Subcutaneous adipose tissue (tissue), 4 donors: ENCODE measurements around the gene AFDN. TPM values are rescaled to one million over a fixed set of nuclear protein-coding genes. Genes with fewer than 3 reads are reported as not detected.

Source experiments
- total RNA-seq, 4 donors: library from RNA; depleted of rRNA; stranded (reverse); fragments of >200 nt; gene quantifications; one replicate each; pipeline ENCODE4 v1.1.0, GENCODE V29; 2016
- TF ChIP-seq, protein P1 (sequence below): fragments of 450-650 bp; IDR thresholded peaks from one replicate; pipeline ENCODE4 v1.5.1; 2016; ENCODE audit warnings: low read depth, mild to moderate bottlenecking, control low read depth, antibody characterized with exemption, moderate library complexity

Gene AFDN
- total RNA-seq, 4 donors from 2014 or later: 51.5 to 126 (median 88.1) TPM

DNA sequence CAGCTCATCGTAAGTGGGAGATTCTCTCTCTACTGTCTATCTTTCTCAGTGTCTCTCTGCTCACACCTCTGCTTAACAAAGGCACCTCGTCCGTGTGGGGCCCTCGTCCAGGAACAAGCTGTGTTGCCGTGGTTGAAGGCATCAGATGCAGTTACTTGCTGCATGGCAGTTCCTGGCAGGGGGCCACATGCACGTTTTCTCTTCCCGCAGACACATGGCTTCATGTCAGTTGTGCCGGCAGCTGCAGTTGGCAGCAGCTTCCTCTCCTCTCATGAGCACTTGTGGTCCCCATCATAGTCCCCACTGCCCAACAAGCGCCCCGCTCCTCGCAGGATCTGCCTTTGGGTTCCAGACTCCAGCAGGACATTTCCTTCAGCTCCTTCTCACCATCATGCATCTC lies 7.1 kb upstream of the AFDN start:
- TF ChIP-seq, protein P1, sequence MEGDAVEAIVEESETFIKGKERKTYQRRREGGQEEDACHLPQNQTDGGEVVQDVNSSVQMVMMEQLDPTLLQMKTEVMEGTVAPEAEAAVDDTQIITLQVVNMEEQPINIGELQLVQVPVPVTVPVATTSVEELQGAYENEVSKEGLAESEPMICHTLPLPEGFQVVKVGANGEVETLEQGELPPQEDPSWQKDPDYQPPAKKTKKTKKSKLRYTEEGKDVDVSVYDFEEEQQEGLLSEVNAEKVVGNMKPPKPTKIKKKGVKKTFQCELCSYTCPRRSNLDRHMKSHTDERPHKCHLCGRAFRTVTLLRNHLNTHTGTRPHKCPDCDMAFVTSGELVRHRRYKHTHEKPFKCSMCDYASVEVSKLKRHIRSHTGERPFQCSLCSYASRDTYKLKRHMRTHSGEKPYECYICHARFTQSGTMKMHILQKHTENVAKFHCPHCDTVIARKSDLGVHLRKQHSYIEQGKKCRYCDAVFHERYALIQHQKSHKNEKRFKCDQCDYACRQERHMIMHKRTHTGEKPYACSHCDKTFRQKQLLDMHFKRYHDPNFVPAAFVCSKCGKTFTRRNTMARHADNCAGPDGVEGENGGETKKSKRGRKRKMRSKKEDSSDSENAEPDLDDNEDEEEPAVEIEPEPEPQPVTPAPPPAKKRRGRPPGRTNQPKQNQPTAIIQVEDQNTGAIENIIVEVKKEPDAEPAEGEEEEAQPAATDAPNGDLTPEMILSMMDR: no peak

DNA sequence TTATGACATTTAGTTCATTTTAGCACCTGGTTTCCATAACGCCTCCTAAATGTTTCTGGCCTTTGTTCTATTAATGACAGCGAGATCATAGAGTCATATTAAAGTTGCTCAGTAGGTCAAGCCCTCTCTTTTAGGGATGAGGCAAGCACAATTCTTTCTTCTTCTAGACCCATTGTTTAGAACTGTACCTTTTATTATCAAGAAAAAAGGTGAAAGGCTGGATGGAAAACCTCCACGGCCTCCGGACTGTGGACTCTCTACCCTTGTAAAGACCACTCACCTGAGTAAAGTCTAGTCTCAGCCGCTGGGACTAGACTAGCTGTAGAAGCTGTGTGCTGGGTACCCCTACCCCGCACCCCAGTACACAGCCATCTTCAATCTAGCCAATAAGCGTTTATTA lies 6.0 kb upstream of the AFDN start:
- TF ChIP-seq, protein P1: no peak

DNA sequence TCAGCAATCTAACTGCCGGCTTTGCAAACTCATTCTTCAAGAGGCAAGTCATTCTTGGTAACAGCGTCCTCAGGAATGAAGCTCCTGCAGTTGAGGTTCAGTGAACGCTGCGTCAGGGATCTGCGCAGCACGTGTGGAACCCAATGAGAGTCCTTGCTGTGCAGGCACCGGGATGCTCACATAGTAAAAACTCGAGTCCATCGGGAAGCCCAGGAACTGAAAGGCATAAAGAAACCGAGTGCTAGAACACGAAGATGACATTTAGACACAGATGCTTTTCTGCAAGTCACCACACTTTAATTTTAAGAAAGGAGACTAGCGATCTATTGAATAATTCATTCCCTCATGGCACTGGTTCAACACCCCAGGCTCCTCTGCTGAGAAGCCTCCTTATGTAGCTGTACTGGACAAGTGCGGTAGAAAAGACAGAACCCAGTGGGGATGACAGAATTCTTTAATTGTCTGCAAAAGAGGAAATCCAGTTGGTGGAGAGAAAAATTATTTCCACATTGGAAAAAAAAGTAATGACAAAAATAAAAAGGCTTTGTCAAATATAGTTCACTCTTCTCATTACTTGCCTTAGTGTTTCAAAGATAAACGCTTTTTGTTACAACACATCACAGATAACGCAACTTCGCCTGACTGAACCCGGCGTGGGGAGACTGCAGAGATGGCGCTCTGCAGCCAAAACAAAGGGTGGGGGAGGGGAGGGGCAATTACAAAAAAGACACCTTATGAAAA lies 1.9 kb upstream of the AFDN start:
- TF ChIP-seq, protein P1: no peak

DNA sequence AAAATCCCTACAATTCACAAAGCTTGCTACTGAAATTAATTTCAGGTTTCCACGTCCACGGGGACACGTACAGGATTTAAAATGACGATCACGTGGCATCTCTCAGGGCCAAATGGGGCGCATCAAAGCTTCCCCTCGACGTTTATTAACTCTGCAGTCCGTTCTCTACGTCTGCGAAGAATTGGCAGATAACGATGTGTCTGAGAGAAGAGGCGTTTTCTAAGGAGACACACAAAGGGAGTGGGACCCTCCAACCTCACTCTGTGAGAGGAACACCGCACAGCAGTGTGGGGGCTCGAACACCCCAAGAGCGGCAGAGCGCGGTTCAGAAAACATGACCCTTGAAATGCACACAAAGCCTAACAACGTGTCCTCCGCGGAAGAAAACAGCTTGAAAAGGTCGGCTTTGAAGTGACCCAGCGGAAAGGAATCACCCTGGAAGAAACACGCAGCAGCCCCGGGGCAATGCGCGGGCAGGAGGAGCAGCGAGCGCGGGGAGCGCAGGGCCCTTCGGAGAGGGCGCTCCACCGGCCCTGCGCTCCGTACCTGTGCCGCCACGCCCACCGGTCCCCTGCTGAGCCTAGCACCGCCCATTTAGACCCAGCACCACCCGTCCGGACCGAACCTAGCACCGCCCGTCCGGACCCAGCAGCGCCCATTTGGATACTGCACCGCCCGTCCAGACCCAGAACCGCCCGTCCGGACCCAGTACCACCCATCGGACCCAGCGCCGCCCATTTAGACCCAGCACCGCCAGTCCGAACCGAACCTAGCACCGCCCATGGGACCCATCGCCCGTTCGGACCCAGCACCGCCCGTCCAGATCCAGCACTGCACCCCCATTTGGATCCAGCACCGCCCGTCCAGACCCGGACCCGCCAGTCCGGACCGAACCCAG lies 1.1 kb upstream of the AFDN start:
- TF ChIP-seq, protein P1: no peak

DNA sequence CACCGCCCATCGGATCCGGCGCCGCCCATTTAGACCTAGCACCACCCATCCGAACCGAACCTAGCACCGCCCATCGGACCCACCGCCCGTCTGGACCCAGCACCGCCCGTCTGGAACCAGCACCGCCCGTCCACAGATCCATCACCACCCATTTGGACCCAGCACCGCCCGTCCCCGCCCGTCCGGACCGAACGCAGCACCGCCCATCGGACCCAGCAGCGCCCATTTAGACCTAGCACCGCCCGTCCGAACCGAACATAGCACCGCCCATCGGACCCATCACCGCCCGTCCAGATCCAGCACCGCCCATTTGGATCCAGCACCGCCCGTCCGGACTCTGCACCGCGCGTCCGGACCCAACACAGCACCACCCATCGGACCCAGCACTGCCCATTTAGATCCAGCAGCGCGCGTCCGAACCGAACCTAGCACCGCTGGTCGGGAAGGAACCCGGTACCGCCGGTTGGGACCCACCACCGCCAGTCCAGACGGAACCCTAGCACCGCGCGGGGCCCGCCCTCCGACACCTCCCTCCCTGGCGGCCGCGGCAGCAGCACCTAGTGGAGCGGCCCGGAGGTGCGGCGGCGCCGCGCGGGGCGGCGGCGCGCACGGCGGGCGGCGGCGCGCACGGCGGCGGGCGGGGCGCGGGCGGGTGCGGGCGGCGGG lies 348 bp upstream of the AFDN start:
- TF ChIP-seq, protein P1: no peak

DNA sequence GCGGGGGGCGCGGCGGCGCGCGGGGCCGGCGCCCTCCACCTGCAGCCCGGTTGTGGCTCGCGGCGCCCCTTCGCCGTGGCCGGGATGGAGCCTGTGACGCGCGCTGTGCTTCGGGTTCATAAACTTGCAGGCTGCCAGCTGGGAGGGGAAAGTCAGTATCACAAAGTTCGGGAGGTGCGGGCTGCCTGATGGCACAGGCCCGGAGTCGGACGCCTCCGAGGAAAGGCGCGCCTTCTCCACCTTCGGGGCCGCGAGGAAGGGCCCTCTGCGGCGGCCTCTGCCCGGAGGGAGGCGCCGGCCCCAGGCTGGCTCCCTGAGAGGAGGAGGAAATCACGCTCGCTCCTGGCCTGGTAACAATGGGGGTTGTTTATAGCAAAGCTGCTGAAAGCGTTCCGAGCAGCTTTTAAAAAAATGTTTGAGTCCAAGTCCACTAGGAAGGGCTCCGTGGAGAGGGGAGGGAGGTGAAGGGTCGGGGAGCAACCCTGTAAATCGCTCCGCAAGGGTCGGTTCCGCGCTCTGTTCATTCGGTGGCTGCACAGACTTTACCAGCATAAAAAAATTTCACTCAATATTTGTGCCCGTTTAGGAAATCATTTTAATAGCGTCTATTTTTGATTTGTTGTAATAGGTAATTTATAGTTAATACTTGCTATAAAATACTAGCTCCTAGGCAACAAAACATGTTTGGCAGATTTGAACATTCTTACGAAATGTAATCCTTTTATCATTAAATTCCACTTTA lies 1.0 kb downstream of the AFDN start:
- TF ChIP-seq, protein P1: no peak
